Right lung (tissue), 5 donors: Measurements from ENCODE around the gene MLLT10. TPM values are rescaled to one million over a fixed set of nuclear protein-coding genes. Genes with fewer than 3 reads are reported as not detected.
"Not testable (repeated sequence)": the region's sequence is repeated elsewhere in the genome, so short reads cannot be mapped to it uniquely, and the experiment has no call there.

Experiments
- DNase-seq, 2 donors: peaks; one replicate each; pipeline ENCODE4 v3.0.0-alpha.2; 2013
- polyA plus RNA-seq, 5 donors: library from polyadenylated mRNA; unstranded; fragments of 120-200 nt; gene quantifications; one replicate each; pipeline versions ENCODE4 v1.2.1 to v1.2.3, GENCODE V29; 2013; ENCODE audit warnings: inconsistent platforms in 1 of 5, low replicate concordance in 1 of 5; ENCODE audit not compliant: insufficient read length in 5 of 5, insufficient read depth in 1 of 5

MLLT10 gene
- polyA plus RNA-seq, 5 donors: 38.4 to 55.6 (median 50.8) TPM

- DNase-seq: no peak
Measured at GRCh38 chr10:21527598-21528235, 6.3 kb upstream of the MLLT10 start.

GRCh38 chr10:21528236-21529031 is 5.6 kb upstream of the MLLT10 start:
- DNase-seq: no peak

- no peak for DNase-seq
Measured at GRCh38 chr10:21529032-21529910, 4.8 kb upstream of the MLLT10 start.

GRCh38 chr10:21530168-21530567 is 3.9 kb upstream of the MLLT10 start:
- no peak for DNase-seq

- DNase-seq: no peak
Measured at GRCh38 chr10:21530641-21531040, 3.4 kb upstream of the MLLT10 start.

- no peak for DNase-seq
Measured at GRCh38 chr10:21531164-21531563, 2.9 kb upstream of the MLLT10 start.

GRCh38 chr10:21532694-21533466 is 1.2 kb upstream of the MLLT10 start:
- DNase-seq: peak in 1 of 2 donors; percentile 8

- DNase-seq: no peak
Measured at GRCh38 chr10:21534280-21534586, 201 bp downstream of the MLLT10 start.

GRCh38 chr10:21534604-21535493 is 817 bp downstream of the MLLT10 start:
- peak; percentile 41 to 46 for DNase-seq

- peak; percentile 20 to 26 for DNase-seq
Measured at GRCh38 chr10:21535494-21535965, 1.5 kb downstream of the MLLT10 start.

GRCh38 chr10:21535976-21536375 is 1.9 kb downstream of the MLLT10 start:
- DNase-seq: not testable (repeated sequence)

- DNase-seq: no peak
Measured at GRCh38 chr10:21536874-21537273, 2.8 kb downstream of the MLLT10 start.

GRCh38 chr10:21540701-21541100 is 6.7 kb downstream of the MLLT10 start:
- DNase-seq: not testable (repeated sequence)

- DNase-seq: no peak
Measured at GRCh38 chr10:21547246-21547645, 13.2 kb downstream of the MLLT10 start.

GRCh38 chr10:21552638-21553037 is 18.6 kb downstream of the MLLT10 start:
- DNase-seq: no peak

- no peak for DNase-seq
Measured at GRCh38 chr10:21556527-21556926, 22.5 kb downstream of the MLLT10 start.

GRCh38 chr10:21558984-21559383 is 25.0 kb downstream of the MLLT10 start:
- DNase-seq: not testable (repeated sequence)

GRCh38 chr10:21570761-21571521 is 36.9 kb downstream of the MLLT10 start:
- DNase-seq: no peak

- no peak for DNase-seq
Measured at GRCh38 chr10:21572578-21572977, 38.5 kb downstream of the MLLT10 start.

GRCh38 chr10:21574514-21574913 is 40.5 kb downstream of the MLLT10 start:
- DNase-seq: not testable (repeated sequence)
